Skeletal muscle satellite cell (primary cell): ENCODE data around the gene KLK13.

ENCODE experiments used
- H3K27me3 ChIP-seq: 2 replicates; pipeline ENCODE4 v1.7.0; 2013; ENCODE audit warnings: low read length; ENCODE audit not compliant: control insufficient read depth, insufficient read depth
- H3K36me3 ChIP-seq: 2 replicates; pipeline ENCODE4 v1.7.0; 2013; ENCODE audit warnings: mild to moderate bottlenecking, control low read depth, low read length; ENCODE audit not compliant: insufficient read depth
- H3K4me1 ChIP-seq: 2 replicates; pipeline ENCODE4 v1.7.0; 2013; ENCODE audit warnings: low read length; ENCODE audit not compliant: control insufficient read depth, insufficient read depth
- H3K4me2 ChIP-seq: 2 replicates; pipeline ENCODE4 v1.7.0; 2013; ENCODE audit warnings: mild to moderate bottlenecking, low read length
- H3K4me3 ChIP-seq: 2 replicates; pipeline ENCODE4 v1.7.0; 2013; ENCODE audit warnings: low read length
- H3K9ac ChIP-seq: 2 replicates; pipeline ENCODE4 v1.7.0; 2013; ENCODE audit warnings: mild to moderate bottlenecking, low read depth, low read length, moderate library complexity
- H3K9me3 ChIP-seq: replicated peaks from 2 replicates; pipeline ENCODE4 v1.7.0; 2013; ENCODE audit warnings: mild to moderate bottlenecking, control low read depth, low read length

KLK13 gene

DNA sequence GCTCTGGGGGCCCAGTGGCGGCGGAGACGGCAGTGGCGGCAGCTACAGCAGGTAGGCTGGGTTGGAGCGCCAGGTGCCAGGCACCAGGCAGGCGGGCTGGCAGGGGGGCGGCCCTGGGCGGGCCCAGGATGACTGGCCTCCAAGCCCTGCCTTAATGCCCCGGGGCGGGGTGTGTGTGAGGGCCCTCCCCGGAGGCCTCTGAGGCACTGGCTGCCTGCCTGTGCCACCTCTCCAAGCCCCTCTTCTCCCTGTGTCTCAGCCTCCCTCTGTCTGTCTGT, 38.4 kb downstream of the KLK13 start, which contains the start of gene KLK11:
Gene KLK11 (minus strand): TSS at position 63 of the 278 bp plus-strand sequence. CDS start 985 bp downstream, outside the sequence.
- no peaks in the 10 kb centered on the region for H3K36me3 ChIP-seq

DNA sequence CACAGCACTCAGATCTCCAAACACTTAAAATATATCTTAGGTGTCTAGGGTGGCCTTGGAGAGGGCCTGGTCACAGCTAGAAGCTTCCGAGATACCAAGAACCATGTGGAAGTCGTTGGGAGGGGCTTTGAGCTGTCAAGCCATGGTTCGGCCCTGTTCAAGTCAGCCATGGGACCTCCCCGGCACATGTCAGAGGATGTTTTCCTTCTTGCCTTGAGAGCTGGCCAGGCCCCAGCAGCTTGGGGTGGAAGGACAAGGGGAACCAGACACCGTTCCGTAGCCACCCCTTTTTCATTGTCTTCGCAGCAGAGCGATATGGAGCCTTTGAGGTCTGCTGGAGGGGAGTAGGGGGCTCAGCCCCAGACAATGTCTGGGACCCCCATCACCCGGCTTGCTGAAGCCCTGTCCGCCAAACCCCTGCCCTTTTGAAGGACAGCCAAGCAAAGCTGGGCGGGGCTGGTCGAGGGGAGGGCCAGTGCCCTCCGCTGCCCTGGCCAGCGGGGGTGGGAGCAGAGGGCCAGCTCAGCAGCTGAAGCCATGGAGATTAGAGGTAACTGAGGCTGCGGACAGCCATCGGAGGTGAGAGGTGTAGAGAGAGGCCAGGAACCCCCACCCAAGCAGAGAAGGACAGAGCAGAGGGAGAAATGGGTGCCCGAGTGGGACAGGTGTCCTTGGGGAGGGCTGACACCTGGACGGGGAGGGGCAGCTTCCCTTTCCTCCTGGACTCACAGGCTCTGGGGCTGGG, 38.9 kb downstream of the KLK13 start:
- Histone ChIP-seq H3K4me2 (no peak overlapping the region), H3K9me3 (no peaks in the 10 kb centered on the region), H3K36me3 (no peaks in the 10 kb centered on the region), H3K9ac (no peak overlapping the region), H3K4me3 (no peak overlapping the region), H3K27me3 (no peaks in the 10 kb centered on the region), H3K4me1 (no peaks in the 10 kb centered on the region)

More for the DNA sequence above, 38.4 kb downstream of the KLK13 start, which contains the start of gene KLK11:
- Histone ChIP-seq H3K27me3 (no peaks in the 10 kb centered on the region), H3K9ac (no peak within 1 kb of the TSS), H3K4me2 (no peak within 1 kb of the TSS), H3K4me1 (no peaks in the 10 kb centered on the region), H3K9me3 (no peaks in the 10 kb centered on the region), H3K4me3 (no peak within 1 kb of the TSS)

DNA sequence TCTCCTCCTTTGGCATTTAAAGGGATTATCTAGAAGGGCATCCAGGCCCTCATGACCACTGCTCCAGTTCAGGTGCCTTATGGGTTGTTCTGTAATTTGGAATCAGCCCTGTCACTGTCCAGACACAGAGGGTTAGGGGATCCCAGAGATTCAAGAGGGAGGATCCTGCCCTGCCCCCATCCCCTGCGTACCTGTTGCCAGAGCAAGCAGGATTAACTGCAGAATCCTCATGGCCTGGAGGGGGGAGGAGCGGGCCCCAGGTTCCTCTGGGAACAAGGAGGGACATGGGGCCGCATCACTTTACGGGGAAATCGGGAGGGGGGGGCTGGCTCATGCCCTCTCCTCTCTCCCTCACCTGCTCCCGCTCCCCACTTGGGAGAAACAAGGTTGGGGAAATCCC, 39.5 kb downstream of the KLK13 start:
- H3K4me1 ChIP-seq = no peaks in the 10 kb centered on the region
- H3K9me3 ChIP-seq = no peaks in the 10 kb centered on the region

DNA sequence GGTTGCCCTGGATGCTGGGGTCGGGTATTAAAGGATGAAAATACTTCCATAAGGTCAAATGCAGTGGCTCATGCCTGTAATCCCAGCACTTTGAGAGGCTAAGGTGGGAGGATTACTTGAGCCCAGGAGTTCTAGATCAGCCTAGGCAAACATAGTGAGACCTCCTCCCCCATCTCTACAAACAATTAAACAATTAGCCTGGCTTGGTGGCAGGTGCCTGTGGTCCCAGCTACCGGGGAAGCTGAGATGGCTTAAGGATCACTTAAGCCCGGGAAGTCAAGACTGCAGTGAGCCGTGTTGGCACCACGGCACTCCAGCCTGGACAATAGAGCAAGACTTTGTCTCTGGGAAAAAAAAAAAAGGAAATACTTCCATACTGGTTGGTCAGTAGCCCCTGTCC, 40.0 kb downstream of the KLK13 start:
- Histone ChIP-seq H3K27me3 (peaks cover 5% of the 10 kb centered on the region), H3K9me3 (no peaks in the 10 kb centered on the region), H3K4me3 (no peak overlapping the region), H3K36me3 (no peaks in the 10 kb centered on the region), H3K4me2 (no peak overlapping the region), H3K4me1 (no peaks in the 10 kb centered on the region), H3K9ac (no peak overlapping the region)

More for the DNA sequence above, 39.5 kb downstream of the KLK13 start:
- Histone ChIP-seq H3K4me2 (no peak overlapping the region), H3K27me3 (no peaks in the 10 kb centered on the region), H3K36me3 (no peaks in the 10 kb centered on the region), H3K9ac (no peak overlapping the region), H3K4me3 (no peak overlapping the region)

DNA sequence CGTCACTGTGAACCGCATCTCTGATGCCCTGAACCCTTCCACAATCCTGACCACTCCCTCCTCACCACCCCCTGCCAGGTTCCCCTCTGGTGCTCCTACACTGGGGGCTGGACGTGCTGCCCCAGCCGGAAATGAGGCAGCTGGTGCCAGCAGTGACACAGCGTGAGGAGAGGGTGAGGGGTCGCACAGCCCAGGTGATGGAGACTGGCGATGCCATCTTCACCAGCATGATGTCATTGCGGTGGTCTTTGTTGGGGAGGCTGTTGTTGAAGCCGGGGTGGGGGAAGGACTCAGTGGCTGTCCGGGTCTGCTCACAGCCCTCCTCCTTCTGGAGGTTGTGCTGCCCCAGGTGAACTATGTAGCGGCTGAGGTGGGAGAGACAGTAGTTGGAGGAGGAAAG, 40.9 kb downstream of the KLK13 start:
- H3K4me2 ChIP-seq = no peak overlapping the region
- H3K4me3 ChIP-seq = no peak overlapping the region
- no peak overlapping the region for H3K9ac ChIP-seq
- no peaks in the 10 kb centered on the region for H3K9me3 ChIP-seq
- peaks cover 12% of the 10 kb centered on the region for H3K27me3 ChIP-seq
- no peaks in the 10 kb centered on the region for H3K36me3 ChIP-seq
- no peaks in the 10 kb centered on the region for H3K4me1 ChIP-seq

DNA sequence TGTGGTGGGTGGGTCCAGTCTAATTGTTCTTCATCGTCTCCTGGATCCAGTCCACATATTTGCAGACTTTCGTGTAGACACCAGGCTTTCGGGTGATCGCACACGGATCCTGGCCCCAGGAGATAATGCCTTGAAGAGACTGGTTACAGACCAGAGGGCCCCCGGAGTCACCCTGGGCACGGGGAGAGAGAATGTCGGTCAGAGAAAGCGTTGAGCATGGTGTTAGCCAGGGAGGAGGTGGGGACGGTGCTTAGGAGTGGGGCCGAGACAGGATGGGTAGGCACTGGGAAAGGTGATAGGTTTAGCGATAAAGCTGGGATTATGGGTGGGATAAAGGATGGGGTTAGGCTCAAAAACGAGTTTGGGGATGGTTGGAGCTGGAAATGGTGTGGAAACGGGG, 42.4 kb downstream of the KLK13 start:
- no peaks in the 10 kb centered on the region for H3K4me1 ChIP-seq
- no peak overlapping the region for H3K4me2 ChIP-seq
- no peaks in the 10 kb centered on the region for H3K36me3 ChIP-seq
- H3K9me3 ChIP-seq = no peaks in the 10 kb centered on the region
- peaks cover 15% of the 10 kb centered on the region for H3K27me3 ChIP-seq
- H3K4me3 ChIP-seq = no peak overlapping the region
- H3K9ac ChIP-seq = no peak overlapping the region

DNA sequence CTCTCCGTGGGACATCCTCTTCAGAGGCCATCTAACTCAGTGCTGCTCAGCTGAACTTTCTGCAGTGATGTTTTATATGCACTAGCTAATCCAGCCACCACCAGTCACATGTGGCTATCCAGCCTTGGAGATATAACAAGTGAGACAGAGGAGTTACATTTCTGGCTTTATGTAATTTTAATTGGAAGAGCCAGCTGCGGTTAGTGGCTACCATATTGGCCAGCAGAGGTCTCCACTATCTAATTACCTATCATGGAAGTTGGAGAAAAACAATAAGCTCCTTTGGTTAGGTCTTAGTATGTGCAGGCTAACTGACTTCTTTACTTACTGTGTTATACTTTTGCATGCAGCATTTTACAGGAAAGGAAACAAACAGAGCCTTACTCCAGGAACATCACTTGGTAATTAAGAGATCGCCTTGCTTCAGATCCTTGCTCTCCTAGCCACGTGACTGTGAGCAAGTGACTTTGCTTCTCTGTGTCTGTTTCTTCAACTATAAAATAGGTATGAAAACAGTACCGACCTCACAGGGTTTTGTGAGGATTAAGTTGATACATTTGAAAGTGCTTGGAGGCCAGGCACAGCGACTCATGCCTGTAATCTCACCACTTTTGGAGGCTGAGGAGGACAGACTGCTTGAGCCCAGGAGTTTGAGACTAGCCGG, 43.8 kb downstream of the KLK13 start:
- H3K27me3 ChIP-seq = peaks cover 15% of the 10 kb centered on the region
- no peak overlapping the region for H3K4me2 ChIP-seq
- no peaks in the 10 kb centered on the region for H3K36me3 ChIP-seq
- H3K9ac ChIP-seq = no peak overlapping the region
- no peak overlapping the region for H3K4me3 ChIP-seq
- peaks cover 3% of the 10 kb centered on the region for H3K4me1 ChIP-seq
- no peaks in the 10 kb centered on the region for H3K9me3 ChIP-seq

DNA sequence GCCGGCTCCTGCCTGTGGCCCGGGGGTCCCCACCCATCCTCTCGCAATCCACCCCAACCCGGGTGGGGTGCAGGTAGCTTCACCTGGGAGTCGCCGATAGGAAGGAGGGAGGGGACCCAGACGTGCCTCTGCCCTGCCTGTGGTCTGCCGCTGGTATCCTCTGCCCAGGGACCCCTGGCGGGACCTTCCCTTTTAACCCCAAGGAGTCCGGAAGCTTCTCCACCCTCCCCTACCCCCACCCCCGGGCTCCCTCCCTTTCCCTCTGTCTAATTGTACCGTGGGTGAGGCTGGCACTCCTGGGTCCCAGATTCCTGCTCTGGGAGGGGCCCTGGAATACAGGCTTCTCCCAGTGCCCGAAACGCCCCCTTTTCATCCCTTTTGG, 45.4 kb downstream of the KLK13 start, which contains the start of gene KLK10:
Gene KLK10 (minus strand): TSS at position 166 of the 382 bp plus-strand sequence. CDS start 579 bp downstream, outside the sequence.
- Histone ChIP-seq H3K4me1 (peaks cover 3% of the 10 kb centered on the region), H3K9me3 (peaks cover 2% of the 10 kb centered on the region), H3K4me2 (no peak within 1 kb of the TSS), H3K36me3 (no peaks in the 10 kb centered on the region), H3K27me3 (peaks cover 15% of the 10 kb centered on the region), H3K9ac (no peak within 1 kb of the TSS), H3K4me3 (no peak within 1 kb of the TSS)

DNA sequence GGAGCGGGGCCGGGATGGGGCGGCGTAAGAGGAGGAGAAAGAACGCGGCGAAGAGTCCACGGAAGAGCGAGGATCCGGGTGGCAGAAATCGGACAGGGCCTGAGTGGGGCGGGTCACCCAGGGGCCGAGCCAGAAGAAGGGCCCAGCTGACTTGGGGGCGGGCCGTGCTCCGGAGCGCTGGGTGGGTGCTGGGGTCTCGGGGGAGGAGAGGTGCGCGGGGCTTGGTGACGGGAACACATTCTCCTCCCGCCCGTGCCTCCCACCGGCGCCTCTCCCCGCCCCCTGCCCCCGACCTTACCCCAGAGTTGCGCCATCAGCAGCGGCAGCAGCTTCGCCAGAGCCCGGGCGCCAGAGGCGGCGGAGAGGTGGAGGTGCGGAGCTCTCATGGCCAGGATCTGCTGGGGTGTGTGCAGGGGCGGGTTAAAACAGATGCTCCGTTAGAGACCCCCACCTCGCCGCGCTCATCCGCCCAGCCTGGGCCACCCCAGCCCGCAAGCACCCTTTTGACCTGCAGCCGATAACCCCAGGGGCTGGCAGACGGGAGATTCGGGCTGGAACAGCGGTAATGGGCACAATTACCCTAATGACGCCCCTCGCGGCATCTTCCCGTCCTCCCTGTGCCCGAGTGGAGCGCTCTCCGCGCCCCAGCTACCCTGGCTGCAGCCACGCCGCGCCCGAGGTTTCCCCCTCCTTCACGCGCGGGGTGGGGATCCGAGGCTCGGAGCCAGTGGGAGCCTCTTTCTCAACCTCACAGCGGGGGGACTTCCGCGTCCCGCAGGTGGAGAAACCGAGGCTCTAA, 45.9 kb downstream of the KLK13 start:
- Histone ChIP-seq H3K9ac (no peak overlapping the region), H3K36me3 (no peaks in the 10 kb centered on the region), H3K4me3 (no peak overlapping the region), H3K27me3 (peaks cover 15% of the 10 kb centered on the region), H3K9me3 (peaks cover 4% of the 10 kb centered on the region), H3K4me1 (peaks cover 3% of the 10 kb centered on the region), H3K4me2 (no peak overlapping the region)

DNA sequence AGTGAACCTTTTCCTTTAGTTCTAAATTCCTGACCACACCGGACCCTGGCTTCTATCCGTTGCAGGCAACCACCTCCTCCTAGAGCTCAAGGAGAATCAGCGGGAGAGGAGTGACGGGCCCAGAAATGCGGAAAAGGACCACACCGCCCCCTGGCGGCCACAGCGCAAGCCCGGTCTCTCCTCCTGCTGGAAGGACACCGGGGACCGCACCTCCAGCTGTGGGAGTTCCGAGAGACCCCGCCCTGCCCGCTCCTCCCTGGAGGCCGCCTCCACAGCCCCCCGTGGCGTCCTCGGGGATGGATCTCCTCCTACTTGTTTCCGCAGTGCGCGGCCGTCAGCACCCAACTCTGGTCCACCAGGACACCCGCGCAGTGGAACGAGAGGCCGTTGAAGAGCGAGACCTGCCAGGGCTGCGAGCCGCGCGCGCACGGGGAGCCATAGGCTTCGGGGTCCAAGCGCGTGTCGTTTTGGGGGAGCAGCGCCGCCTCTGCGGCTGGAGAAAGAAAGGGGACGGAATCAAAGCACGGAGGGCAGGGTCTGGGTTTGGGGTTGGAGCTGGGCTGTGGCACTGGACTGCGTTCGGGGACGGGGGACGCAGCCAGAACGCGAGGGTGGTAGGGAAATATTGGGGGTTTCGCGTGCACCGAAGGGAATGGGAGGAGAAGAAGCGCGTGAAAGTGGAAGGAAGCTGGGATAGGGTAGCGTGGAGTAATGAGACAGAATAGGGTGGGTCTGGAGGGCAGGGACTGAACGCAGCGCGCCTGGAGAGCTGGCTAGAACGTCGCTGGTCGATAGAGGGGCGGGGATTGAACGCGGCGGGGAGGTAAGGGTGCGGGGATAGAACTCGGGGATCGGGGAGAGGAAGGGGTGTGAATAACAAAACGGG, 47.9 kb downstream of the KLK13 start:
- Histone ChIP-seq H3K9me3 (peaks cover 8% of the 10 kb centered on the region), H3K4me1 (peaks cover 3% of the 10 kb centered on the region), H3K36me3 (no peaks in the 10 kb centered on the region), H3K4me3 (no peak overlapping the region), H3K27me3 (peaks cover 15% of the 10 kb centered on the region), H3K4me2 (no peak overlapping the region), H3K9ac (no peak overlapping the region)
